GM12874 (cell line): ENCODE results near the gene TRAPPC12.

Experiments
- TF ChIP-seq, protein P1 (sequence below): IDR thresholded peaks from 2 replicates; pipeline ENCODE4 v1.5.1; 2011; ENCODE audit warnings: low read depth, mild to moderate bottlenecking, control low read depth, low read length, moderate library complexity; ENCODE audit not compliant: insufficient read depth

Gene TRAPPC12

DNA sequence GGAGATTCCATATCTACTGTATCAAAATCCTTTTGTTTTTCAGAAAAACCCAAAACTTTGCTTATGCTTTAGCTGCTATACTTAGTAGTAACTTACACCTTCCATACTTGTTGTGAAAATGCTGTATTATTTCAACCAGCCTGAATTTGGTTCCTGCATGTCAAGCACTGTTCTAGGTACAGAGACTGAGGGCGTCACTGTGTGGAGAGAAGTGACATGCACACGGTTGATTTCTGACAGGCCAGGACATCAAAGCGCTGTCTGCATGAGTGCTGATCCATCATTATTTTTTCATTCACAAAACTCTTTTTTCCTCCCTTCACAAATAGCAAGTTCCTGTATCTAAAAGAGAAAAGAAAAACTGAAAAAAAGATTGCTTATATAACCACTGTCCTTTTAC lies 31.6 kb downstream of the TRAPPC12 start:
- TF ChIP-seq, protein P1, sequence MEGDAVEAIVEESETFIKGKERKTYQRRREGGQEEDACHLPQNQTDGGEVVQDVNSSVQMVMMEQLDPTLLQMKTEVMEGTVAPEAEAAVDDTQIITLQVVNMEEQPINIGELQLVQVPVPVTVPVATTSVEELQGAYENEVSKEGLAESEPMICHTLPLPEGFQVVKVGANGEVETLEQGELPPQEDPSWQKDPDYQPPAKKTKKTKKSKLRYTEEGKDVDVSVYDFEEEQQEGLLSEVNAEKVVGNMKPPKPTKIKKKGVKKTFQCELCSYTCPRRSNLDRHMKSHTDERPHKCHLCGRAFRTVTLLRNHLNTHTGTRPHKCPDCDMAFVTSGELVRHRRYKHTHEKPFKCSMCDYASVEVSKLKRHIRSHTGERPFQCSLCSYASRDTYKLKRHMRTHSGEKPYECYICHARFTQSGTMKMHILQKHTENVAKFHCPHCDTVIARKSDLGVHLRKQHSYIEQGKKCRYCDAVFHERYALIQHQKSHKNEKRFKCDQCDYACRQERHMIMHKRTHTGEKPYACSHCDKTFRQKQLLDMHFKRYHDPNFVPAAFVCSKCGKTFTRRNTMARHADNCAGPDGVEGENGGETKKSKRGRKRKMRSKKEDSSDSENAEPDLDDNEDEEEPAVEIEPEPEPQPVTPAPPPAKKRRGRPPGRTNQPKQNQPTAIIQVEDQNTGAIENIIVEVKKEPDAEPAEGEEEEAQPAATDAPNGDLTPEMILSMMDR = no peak

DNA sequence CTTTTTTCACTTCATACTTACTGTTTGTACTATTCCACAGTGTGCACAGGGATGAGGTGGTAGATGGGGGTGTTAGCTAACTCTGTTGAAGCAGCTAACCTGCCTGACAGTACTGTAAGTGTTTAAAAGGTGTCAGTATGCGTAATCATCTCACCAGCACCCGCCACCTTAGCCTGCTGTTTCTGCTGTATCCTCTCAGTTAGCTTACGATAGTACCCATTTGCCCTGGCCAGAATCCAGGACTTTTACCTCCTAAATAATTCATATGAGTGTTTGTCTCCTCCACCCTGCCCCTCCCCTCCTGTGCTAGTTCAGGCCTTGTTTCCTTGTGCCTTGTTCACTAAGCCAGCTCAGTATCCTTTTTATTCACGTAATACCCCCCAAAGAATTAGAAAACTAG lies 34.2 kb downstream of the TRAPPC12 start:
- TF ChIP-seq, protein P1 = no peak

DNA sequence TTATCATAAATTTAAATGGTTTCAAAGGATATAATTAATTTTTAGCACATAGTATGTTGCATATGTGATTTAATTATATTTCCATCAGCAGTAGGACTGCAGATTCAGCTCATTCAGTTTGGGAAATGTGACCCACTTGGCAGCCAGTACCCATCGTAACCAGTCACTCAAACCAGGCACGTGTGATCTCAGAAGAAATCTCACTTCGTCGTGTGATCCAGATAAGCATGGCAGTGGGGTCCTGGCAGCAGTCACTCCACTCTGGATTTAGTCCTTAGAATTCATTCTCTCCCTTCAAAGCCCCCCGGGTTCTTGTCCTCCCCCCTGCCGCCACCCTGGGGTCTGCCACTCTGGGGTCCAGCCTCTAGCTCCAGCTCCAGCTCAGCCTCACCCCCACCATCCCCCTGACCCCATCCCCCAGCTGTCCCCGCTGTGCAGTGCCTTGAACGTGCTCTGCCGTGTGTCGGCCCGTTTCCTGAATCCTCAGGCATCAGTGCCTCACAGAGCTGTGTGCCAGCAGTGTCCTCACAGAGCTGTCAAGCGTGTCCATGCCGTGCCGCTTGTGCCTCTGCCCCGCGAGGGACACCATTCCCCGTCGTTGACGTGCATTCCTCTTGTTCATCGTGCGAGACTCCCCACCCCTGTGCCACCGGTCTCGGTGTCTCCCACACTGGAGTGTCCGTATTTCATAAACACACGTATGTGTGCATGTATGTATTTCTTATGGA lies 34.8 kb downstream of the TRAPPC12 start:
- TF ChIP-seq, protein P1 = no peak

DNA sequence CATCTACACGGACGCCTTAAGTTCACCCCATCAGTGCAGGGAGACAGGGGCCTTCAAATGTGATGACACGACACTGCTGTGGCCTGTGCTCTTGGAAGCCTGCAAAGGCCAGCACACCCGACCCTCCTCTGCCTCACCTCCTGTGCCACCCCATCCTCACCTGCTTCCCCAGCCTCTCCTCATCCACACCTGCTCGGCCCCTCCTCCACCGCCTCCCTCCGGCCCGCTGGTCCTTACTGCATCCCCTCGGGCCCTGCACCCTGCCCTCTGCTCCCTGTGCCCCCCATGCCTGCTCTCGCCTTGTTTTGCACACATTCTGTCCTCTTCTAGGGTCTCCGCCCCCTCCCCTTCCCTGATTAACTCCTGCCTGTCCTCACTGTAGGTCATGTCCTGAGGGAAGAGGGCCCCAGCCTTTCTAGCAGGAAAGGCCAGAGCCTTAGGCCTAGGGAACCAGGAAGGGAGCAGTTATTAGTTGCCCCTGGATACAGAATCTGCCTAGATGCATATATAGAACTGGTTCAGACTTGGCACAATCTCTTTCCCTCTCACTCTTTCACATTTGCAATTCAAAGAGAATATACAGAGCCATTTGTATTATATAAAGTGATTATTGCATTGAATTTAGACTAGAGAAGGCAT lies 39.4 kb downstream of the TRAPPC12 start:
- TF ChIP-seq, protein P1 = no peak

DNA sequence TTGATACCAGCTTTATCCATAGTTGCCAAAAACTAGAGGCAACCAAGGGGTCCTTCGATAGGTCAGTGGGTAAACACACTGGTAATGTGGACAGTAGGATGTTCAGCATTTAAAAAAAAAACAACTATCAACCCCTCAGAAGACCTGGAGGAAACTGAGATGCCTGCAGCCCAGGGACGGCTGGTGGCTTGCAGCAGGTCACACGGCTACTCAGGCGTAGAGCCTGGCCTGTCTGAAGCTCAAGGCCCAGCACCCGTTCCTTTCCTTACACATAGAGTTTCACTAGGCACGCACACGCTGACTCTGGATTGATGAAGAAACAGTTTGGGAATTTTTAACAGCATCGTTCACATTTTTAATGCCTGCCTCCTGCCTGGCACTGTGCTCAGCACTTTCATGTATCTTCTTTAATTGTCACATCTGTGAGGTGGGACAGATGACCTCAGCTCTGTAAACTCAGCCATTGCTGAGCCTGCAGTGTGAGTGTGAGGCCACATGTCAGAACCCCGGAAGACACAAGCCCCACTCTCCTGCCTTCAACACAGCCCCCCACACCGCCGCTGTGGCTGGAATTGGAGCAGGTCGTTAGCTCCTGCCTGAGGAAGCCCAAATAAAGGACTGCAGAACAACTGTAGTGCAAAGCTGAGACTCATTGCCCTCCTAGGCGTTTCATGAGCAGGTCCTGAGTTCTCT lies 40.7 kb downstream of the TRAPPC12 start:
- TF ChIP-seq, protein P1 = no peak

DNA sequence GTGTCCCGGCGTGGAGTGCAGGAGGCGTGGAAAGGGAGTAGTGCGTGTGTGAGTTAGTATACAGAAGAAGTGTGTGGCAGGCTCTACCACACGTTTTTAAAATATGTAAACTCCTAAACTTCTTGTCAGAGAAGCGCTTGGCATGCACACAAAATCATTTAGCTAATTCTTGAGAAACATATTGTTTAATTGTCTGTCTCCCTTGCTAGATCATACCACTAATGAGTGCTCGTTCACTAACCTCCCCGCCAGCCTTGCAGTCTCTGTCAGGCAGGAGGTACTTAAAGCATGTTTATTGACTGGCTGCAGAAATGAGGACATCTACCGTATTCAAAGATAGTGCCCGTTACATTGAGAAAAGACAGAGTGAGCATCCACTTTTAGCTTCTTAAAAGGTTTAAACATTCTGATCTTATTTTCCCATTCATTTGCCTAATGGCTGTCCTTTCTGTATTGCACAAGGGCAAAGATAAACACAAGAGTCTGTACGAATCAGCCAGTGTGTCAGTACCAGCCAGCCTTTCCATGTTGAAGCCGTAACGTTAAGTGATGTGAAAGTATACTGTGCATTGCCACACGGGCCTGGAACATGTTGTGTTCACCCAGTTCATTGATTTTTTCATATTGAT lies 41.4 kb downstream of the TRAPPC12 start:
- TF ChIP-seq, protein P1 = no peak

DNA sequence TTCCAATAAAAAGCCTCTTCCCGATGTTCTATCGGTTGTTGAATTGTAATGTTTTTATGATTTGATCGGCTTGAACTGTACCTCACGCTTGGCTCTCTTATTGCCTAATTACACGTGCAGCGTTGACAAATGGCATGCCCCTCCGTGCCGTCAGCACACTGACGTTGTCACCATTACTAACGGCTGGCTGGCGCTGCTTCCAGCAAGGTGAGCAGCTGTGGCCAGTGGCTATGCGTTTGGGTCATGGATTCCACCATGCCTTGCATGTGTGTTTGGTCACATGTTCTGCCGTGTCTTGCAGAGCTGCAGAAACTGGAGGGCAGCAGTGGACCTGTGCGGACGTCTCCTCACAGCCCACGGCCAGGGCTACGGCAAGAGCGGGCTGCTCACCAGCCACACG lies 42.1 kb downstream of the TRAPPC12 start:
- TF ChIP-seq, protein P1 = no peak
